Suprapubic skin (tissue), 4 donors: ENCODE data around the gene SORCS2. TPM values are rescaled to one million over a fixed set of nuclear protein-coding genes. Genes with fewer than 3 reads are reported as not detected.

Experiments used
- DNase-seq, 2 donors: peaks; one replicate each; pipeline ENCODE4 v3.0.0-alpha.2; 2019; ENCODE audit warnings: low spot score in 2 of 2
- H3K27ac ChIP-seq: fragments of 200-600 bp; sonication (generic); one replicate; pipeline ENCODE4 v1.5.1; 2019
- H3K27me3 ChIP-seq: fragments of 200-600 bp; sonication (generic); one replicate; pipeline ENCODE4 v1.5.1; 2019
- H3K36me3 ChIP-seq: fragments of 200-600 bp; sonication (generic); one replicate; pipeline ENCODE4 v1.5.1; 2019
- H3K4me1 ChIP-seq: fragments of 200-600 bp; sonication (generic); one replicate; pipeline ENCODE4 v1.5.1; 2019
- H3K4me3 ChIP-seq: fragments of 200-600 bp; sonication (generic); one replicate; pipeline ENCODE4 v1.5.1; 2019; ENCODE audit warnings: mild to moderate bottlenecking
- H3K9me3 ChIP-seq: fragments of 200-600 bp; sonication (generic); one replicate; pipeline ENCODE4 v1.5.1; 2019
- CTCF ChIP-seq, 2 donors: fragments of 200-600 bp in 1 of 2; fragments of 450-650 bp in 1 of 2; sonication (generic) in 1 of 2; IDR thresholded peaks; one replicate each; pipeline ENCODE4 v1.5.1; 2016 to 2019; ENCODE audit warnings: antibody characterized with exemption in 2 of 2, mild to moderate bottlenecking in 1 of 2, moderate library complexity in 1 of 2
- EP300 ChIP-seq: sonication (generic); formaldehyde crosslinking; IDR thresholded peaks from one replicate; pipeline ENCODE4 v1.6.1; 2017; ENCODE audit warnings: antibody characterized with exemption
- POLR2A ChIP-seq, 2 donors: fragments of 450-650 bp; IDR thresholded peaks; one replicate each; pipeline ENCODE4 v1.6.1; 2017; ENCODE audit warnings: antibody characterized with exemption in 2 of 2, mild to moderate bottlenecking in 2 of 2, moderate library complexity in 2 of 2
- POLR2AphosphoS5 ChIP-seq, 3 donors: sonication (generic); formaldehyde crosslinking; IDR thresholded peaks; one replicate each; pipeline ENCODE4 v1.6.1; 2017; ENCODE audit warnings: antibody characterized with exemption in 3 of 3
- WGBS: methylation state at CpG from one replicate; pipeline ENCODE4 v1.1.5; 2018; 5-methylcytosine and 5-hydroxymethylcytosine counted together
- total RNA-seq, 4 donors: library from RNA; depleted of rRNA; stranded (reverse); fragments of >200 nt; gene quantifications; one replicate each; pipeline ENCODE4 v1.1.0, GENCODE V29; 2016

Gene SORCS2
- total RNA-seq, 4 donors from 2014 or later = 0.94 to 4.6 (median 1.3) TPM

GRCh38 chr4:7242766-7243165, 50.4 kb downstream of the SORCS2 start:
- no peak for DNase-seq
- TF ChIP-seq EP300 (no peak), POLR2A (IDR thresholded peaks at IDR 0.05) (no peak), CTCF (IDR thresholded peaks at IDR 0.05) (no peak), POLR2AphosphoS5 (IDR thresholded peaks at IDR 0.05) (no peak)

GRCh38 chr4:7243609-7244330, 51.4 kb downstream of the SORCS2 start:
- DNase-seq = no peak

More at GRCh38 chr4:7242766-7243165, 50.4 kb downstream of the SORCS2 start:
- Histone ChIP-seq H3K9me3 (no peaks in the 10 kb centered on the region), H3K4me1 (peaks cover 9% of the 10 kb centered on the region), H3K4me3 (no peak overlapping the region), H3K27me3 (peaks cover 8% of the 10 kb centered on the region), H3K27ac (no peak overlapping the region), H3K36me3 (no peaks in the 10 kb centered on the region)
- 87% methylated on average over 6 of the region's 13 CpGs for WGBS

GRCh38 chr4:7244331-7244665, 52.0 kb downstream of the SORCS2 start:
- Histone ChIP-seq H3K4me1 (peaks cover 5% of the 10 kb centered on the region), H3K9me3 (no peaks in the 10 kb centered on the region), H3K27ac (no peak overlapping the region), H3K27me3 (peaks cover 8% of the 10 kb centered on the region), H3K36me3 (no peaks in the 10 kb centered on the region), H3K4me3 (no peak overlapping the region)
- TF ChIP-seq POLR2A (IDR thresholded peaks at IDR 0.05) (no peak), POLR2AphosphoS5 (IDR thresholded peaks at IDR 0.05) (no peak)
- 75% methylated on average over 11 of the region's 16 CpGs for WGBS
- no peak for DNase-seq

More at GRCh38 chr4:7243609-7244330, 51.4 kb downstream of the SORCS2 start:
- Histone ChIP-seq H3K4me3 (no peak overlapping the region), H3K4me1 (peaks cover 5% of the 10 kb centered on the region), H3K27me3 (peaks cover 8% of the 10 kb centered on the region), H3K9me3 (no peaks in the 10 kb centered on the region), H3K36me3 (no peaks in the 10 kb centered on the region), H3K27ac (no peak overlapping the region)
- WGBS = 70% methylated on average over 11 of the region's 21 CpGs
- TF ChIP-seq EP300 (no peak), POLR2A (IDR thresholded peaks at IDR 0.05) (no peak), POLR2AphosphoS5 (IDR thresholded peaks at IDR 0.05) (no peak), CTCF (IDR thresholded peaks at IDR 0.05) (no peak)

GRCh38 chr4:7244751-7245320, 52.5 kb downstream of the SORCS2 start:
- WGBS = 94% methylated on average over 8 of the region's 12 CpGs
- Histone ChIP-seq H3K36me3 (no peaks in the 10 kb centered on the region), H3K27me3 (peaks cover 8% of the 10 kb centered on the region), H3K9me3 (no peaks in the 10 kb centered on the region), H3K4me3 (no peak overlapping the region), H3K4me1 (peaks cover 5% of the 10 kb centered on the region), H3K27ac (no peak overlapping the region)
- DNase-seq = no peak
- TF ChIP-seq POLR2A (IDR thresholded peaks at IDR 0.05) (no peak), POLR2AphosphoS5 (IDR thresholded peaks at IDR 0.05) (no peak), CTCF (IDR thresholded peaks at IDR 0.05) (no peak), EP300 (no peak)

- Histone ChIP-seq H3K9me3 (no peaks in the 10 kb centered on the region), H3K4me1 (peaks cover 12% of the 10 kb centered on the region), H3K4me3 (no peak overlapping the region), H3K36me3 (no peaks in the 10 kb centered on the region), H3K27me3 (peaks cover 8% of the 10 kb centered on the region), H3K27ac (no peak overlapping the region)
- no peak for DNase-seq
- TF ChIP-seq POLR2AphosphoS5 (IDR thresholded peaks at IDR 0.05) = no peak
- no peak for TF ChIP-seq EP300
- TF ChIP-seq CTCF (IDR thresholded peaks at IDR 0.05) = no peak
- no peak for TF ChIP-seq POLR2A (IDR thresholded peaks at IDR 0.05)
- WGBS = 85% methylated on average over 13 of the region's 15 CpGs
Observed at GRCh38 chr4:7247521-7247920, 55.2 kb downstream of the SORCS2 start.
